ENCODE results near the gene TMEM54.

TMEM54 gene

GRCh38 chr1:32895325-32896215 is 5.6 kb downstream of the TMEM54 start:
- no peak for DNase-seq

- no peak for DNase-seq
Measured at GRCh38 chr1:32894681-32895080, 6.5 kb downstream of the TMEM54 start.

- DNase-seq: no peak
Measured at GRCh38 chr1:32894019-32894600, 7.1 kb downstream of the TMEM54 start.

DNA sequence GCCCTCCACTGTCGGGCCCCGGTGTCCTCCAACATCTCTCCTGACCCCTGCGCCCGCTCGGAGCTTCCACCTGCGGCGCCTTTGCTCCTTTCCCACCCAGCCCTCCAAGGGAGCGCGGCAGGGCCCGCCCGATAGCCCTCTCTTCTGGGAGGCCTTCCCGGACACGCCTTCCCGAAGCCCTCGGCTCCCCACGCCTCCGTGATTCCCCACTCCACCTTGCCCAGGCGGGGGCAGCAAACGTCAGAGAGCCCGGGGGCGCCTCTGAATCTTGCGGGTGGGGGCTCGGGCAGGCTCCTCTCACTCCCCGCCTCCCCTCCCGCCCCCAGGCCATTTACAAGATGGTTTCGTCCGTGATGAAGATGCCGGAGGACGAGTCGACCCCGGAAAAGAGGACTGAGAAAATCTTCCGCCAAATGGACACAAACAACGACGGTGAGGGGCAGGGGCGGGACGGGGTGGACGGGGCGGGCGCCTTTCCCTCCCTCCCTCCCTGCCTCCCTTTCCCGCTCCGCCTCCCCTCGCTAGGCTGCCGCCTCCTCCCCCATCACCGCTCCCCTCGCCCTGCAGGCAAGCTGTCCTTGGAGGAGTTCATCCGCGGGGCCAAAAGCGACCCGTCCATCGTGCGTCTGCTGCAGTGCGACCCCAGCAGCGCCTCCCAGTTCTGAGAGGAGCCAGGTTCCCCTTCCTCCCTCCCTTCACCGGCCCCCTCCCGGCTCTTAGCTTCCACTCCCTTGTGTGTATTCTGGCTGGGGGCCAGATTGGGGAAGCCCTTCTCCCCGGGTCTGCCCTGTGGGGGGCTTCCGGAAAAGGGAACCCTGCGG is 7.8 kb downstream of the TMEM54 start:
- peak; percentile 67 for DNase-seq

DNA sequence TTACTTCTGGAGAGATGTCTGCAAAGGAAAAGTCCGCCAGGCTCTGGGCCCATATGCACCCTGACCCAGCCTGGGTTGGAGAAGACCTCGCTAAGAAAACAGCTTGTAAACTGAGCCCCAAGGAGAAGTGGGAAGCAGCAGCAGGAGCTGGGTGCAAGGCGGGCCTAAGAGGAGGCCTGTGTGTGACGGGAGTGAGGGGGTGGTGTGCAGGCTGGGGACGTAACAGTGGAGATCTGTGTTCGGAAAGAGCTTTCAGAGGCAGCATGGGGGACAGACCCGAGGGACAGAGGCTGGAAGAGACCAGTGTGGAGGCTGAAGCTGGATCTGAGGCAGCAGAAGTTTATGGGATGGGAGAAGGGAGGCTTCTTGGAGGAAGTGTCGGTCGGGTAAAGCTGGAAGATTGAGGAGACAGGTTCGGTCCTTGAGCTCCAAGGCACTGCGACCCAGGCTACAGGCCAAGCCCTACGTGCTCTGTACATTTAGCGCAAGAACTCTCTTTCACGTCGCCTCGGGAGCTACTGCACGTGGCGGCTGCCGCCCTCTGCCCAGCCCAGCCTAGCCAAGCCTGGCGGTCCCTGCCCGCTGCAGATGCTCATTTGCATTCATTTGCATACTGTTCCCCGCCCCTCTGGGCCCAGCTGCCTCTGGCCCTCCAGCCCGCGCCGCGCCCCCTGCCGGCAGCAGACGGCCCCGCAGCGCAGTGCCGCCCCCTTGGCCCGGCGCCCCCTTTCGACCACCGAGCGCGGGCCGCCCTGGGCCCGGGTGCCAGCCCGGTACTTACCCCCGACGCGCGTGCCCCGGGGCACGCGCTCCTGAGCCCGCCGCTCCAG is 8.6 kb downstream of the TMEM54 start:
- no peak for DNase-seq

DNA sequence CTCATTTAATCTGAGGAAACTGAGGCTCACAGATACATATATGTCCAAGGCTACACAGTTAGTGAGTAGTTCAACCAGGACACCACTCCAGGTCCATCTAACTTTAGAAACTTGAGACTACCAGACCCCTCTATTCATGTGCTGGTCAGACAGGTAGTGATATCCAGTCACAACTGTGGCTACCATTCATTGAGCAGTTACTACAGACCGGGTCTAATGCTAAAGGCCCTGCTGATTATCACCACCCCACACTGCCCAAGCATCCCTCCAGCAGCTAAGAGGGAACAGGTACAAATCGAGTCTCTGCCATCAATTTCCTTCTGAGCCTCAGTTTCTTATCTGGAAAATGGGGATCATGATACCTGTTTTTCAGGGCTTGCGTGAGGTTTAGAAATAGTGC is 9.6 kb downstream of the TMEM54 start:
- no peak for DNase-seq

GRCh38 chr1:32891241-32891570 is 10.0 kb downstream of the TMEM54 start:
- DNase-seq: no peak

DNA sequence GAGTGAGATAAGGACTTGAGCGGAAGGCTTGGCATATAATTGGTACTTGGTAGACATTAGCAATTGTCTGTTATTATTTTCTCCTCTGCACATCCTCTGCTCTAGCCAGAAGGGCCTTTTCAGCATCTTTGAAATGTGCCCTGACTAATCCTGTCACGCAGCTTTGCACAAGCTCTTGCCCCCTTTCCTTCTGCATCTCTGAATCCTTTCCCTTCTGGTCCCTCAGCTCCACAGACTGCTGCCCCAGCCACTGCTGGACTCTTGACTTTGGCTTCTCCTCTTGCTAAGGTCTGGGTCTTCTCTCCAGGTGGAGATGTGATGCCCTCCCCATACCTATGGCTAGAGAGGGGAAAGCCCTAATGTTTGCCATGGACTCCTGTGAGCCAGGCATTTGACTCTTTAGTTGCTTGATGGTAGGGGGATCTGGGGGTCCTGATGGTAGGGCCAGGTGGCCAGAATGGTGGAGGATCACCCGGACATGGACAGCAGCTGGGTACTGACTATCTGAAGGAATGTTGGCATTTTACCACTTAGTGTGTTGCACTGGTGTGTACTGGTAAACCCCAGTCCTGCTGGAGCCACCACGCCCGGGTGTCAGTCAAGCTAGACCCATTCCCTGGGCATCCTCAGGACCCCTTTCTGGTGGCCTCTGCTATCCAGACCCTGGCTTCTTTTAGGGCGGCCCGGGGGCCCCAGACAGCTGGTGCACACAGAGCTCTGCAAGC is 10.5 kb downstream of the TMEM54 start:
- no peak for DNase-seq

DNA sequence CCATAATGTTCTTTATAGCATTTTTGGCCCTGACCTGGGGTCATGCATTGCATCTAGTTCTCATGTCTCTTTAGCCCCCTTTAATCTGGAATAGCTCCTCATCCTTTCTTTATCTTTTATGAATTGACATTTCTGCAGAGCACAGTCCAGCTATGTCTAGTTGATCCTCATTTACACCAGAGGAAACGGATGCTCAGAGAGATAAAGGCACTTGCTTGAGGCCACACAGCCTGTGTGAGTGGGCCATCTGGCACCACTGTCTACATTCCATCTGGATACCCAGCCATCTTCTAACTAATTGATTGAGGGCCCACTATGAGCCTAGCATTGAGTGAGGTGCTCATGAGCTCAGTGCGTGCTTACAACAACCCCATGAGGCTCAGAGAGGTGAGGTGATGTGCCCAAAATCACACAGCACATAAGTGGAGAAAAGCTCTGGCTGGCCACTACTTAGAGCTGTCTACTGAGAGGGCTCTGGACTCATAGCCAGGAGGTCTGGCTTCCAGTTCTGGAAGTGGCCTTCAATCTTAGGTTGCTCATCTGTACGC is 11.4 kb downstream of the TMEM54 start:
- no peak for DNase-seq

DNA sequence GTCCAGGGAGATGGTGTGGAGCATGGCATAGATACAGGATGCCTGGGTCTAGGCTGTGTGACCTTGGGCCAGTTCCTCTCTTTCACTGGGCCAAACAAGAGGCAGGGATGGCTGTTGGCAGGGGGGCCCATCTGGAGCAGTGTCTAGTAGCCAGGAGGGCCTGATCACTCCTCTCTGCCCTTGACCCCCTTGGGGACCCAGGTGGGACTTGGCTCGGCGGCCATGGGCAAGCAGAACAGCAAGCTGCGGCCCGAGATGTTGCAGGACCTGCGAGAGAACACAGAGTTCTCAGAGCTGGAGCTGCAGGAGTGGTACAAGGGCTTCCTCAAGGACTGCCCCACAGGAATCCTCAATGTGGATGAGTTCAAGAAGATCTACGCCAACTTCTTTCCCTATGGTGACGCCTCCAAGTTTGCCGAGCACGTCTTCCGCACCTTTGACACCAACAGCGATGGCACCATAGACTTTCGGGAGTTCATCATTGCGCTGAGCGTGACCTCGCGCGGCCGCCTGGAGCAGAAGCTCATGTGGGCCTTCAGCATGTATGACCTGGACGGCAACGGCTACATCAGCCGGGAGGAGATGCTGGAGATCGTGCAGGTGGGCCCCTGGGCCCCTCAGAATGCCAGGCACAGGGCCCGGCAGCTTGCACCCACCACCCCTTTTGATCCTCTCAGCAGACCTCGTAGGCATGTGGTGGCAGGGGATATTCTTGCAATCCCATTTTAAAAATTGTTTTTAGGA is 12.3 kb downstream of the TMEM54 start:
- DNase-seq: no peak

- DNase-seq: no peak
Measured at GRCh38 chr1:32888134-32888533, 13.1 kb downstream of the TMEM54 start.

- no peak for DNase-seq
Measured at GRCh38 chr1:32887623-32888022, 13.6 kb downstream of the TMEM54 start.

DNA sequence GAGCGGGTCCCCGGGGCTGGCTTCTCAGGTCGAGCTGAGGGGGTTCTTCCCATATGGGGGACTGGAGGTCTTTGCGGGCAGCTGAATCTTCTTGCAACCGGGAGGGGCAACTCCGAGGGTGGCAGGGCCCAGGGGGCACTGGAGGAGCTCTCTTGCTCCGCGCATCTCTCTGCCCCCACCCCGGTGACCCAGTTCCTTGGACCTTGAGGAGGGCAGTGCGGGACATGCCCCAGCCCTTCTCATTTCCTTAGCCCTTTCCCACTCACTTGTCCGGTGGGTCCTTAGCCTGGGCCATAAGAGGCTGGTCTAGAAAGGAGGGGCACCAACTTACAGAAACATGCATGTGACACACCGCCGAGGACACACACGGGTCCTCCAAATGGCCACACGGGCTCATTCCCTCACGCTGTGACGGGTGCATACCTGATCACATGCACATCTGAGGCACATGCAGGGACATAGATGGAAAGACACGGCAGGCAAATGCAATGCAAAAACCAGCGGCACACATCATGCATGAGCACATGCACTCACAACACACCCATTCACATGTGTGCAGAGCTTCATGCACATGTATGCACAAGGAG is 14.3 kb downstream of the TMEM54 start:
- DNase-seq: no peak

DNA sequence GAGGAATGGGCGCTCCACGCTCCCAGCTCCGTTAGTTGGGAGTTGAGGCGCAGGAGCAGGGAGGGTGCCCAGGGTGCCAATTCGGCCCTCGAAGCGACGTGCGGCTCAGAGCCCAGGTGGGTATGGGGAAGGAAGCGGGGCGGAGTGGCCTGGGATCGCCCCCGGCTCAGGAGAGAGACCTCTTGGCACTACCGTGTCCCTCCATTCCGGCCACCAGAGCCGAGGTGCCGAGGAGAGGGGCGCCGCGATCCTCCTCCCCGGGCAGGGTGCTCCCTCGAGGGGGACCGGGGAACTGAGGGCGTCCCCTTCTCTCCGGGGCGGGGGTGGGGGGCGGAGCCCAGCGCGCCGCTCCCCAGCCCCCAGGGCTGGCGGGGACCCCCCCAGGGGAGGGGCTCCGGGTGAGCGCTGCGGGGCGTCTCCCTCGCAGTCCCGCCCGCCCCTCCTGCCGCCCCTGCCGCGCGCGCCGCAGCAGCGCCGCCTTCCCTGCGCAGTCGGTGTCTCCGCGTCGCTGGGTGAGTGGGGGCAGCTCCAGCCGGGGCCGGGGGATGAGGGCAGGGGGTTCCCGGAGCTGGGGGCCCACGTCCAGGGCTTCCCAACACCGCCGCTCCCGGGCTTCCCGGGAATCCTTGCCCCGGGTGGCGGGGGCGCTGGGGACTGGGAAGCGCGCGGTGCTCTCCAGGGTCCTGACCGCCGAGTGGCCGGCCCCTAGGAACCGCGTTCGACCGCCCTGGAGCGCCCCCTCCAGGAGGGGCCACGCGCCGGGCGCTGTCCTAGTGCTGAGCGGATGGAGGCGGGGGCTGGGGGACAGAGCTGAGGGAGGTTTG is 15.0 kb downstream of the TMEM54 start, which contains the start of gene HPCA:
Gene HPCA (plus strand): TSS at position 488 of the 824 bp plus-strand sequence. CDS start 2,408 bp downstream, outside the sequence.
- DNase-seq: peak; percentile 69

DNA sequence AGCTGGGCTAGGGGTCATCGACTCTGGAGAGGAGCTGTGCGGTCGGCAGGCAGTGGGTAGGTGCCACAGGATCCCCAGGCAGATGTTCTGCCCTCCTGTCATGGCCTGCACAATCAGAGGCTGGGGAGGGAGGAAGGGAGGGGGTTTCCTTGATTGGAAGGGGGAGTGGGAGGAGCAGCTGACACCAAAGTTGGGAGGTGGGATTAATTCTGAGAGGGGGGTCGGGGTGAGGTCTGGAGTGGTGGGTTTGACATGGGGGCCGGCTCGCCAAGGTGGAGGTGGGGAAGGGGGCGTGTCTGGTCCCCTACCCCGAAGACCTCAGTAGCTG is 15.5 kb downstream of the TMEM54 start:
- no peak for DNase-seq

DNA sequence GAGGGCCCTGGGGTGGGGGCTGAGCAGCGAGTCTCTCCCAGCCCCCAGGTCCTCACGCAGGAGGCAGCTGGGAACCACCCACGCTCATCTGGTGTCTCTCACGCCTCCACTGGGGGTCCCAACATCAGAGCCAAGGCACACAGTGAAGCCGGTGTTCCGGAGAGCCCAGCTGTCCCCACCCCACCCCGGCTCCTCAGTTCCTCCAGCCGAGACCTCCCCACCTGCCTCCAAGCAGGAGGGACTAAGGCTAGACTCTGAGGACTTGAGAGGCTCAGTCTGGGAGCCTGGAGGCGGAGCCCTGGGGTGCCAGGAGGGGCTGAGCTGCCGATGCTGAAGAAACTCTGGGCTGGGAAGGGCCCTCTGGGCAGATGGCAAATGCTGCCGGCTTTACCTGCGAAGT is 16.5 kb downstream of the TMEM54 start:
- DNase-seq: no peak

- no peak for DNase-seq
Measured at GRCh38 chr1:32884032-32884372, 17.2 kb downstream of the TMEM54 start.

DNA sequence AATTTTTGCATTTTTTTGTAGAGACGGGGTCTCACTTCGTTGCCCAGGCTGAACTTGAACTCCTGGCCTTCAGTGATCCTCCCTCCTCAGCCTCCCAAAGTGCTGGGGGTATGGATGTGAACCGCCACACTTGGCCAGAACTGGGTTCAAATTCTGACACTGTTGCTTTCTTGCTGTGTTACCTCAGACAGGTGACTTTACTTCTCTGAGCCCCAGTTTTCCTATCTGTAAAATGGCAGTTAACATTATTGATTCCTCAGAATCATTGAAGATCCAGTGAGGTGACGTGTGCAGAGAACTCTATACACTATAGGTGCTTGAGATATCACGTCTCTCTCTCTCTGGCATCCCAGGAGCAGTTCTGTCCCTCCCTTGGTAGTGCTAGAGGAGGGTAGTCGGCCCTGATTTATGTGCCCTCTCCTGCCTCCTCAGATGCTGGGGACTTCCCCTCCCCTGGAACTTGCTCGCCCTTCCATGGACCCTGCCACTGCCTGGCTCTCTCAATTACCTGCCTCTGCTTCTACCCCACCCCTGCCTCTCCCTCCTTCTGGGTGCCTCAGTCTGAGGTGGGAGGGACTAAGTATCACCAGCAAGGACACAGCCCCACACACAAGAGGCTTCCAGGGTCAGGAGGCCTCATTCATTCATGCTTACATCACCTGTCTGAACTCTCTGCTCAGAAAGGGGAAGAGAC is 17.7 kb downstream of the TMEM54 start:
- DNase-seq: no peak

Measured in right kidney (tissue), 1 donor.